ENCODE results near the gene APOL3.
"Not testable (repeated sequence)": the region's sequence is repeated elsewhere in the genome, so short reads cannot be mapped to it uniquely, and the experiment has no call there.

APOL3 gene

DNA sequence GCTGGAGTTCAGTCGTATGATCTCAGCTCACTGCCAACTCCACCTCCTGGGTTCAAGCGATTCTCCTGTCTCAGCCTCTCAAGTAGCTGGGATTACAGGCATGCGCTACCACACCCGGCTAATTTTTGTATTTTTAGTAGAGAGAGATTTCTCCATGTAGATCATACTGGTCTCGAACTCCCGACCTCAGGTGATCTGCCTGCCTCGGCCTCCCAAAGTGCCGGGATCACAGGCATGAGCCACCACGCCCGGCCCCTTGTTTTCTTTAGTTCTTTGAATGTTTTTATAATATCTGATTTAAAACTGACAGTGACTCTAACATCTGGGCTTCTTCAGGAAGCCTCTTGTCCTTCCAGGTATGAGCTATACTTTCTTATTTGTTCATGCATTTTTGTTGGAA is 61.0 kb downstream of the APOL3 start:
- DNase-seq, result not testable (repeated sequence)

DNA sequence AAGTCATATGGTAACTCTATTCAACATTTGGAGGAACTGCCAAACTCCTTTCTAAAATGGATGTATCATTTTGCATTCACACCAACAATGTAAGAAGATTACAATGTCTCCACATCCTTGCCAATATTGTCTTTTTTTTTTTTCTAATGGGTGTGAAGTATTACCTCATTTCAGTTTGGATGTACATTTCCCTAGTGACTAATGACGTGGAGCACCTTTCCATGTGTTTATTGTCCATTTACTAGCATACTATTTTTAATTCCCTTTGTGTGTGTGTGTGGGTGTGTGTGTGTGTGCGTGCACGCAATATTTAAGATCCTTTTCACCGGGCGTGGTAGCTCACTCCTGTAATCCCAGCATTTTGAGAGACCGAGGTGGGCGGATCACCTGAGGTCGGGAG is 62.7 kb downstream of the APOL3 start:
- DNase-seq, result no peak

GRCh38 chr22:36090772-36091171 is 69.8 kb downstream of the APOL3 start:
- not testable (repeated sequence) for DNase-seq

Measured in GDM1 (cell line).